K562 treated with DMSO at 1 percent for 48 hours (cell line): ENCODE data around the gene PHOX2A. TPM values are rescaled to one million over a fixed set of nuclear protein-coding genes. Genes with fewer than 3 reads are reported as not detected.

Source experiments
- total RNA-seq: library from RNA; unstranded; fragments of 300-600 nt; gene quantifications from 2 replicates; pipeline ENCODE4 v1.2.3, GENCODE V29; 2022; ENCODE audit warnings: low replicate concordance; ENCODE audit errors: extremely low read depth

Gene PHOX2A
- not detected in 2 replicates for total RNA-seq

DNA sequence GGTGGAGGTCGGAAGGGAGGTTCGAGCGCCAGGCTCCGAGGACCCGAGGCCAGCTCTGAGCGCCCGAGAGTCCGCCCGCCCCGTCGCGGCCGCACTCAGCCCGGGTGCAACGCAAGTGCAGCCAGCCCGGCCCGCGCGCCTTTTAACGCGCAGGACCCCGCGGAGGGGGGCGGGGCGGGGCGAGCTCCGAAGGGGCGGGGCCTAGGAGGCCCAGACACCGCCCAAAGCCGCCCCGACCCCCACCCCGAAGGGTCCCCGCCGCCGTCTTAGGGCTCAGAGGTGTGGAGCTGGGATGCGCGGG lies at the start of gene PHOX2A:
Gene PHOX2A, minus strand, starts transcription at position 117 of the 301 bp plus-strand sequence. CDS start 172 bp downstream, outside the sequence.

DNA sequence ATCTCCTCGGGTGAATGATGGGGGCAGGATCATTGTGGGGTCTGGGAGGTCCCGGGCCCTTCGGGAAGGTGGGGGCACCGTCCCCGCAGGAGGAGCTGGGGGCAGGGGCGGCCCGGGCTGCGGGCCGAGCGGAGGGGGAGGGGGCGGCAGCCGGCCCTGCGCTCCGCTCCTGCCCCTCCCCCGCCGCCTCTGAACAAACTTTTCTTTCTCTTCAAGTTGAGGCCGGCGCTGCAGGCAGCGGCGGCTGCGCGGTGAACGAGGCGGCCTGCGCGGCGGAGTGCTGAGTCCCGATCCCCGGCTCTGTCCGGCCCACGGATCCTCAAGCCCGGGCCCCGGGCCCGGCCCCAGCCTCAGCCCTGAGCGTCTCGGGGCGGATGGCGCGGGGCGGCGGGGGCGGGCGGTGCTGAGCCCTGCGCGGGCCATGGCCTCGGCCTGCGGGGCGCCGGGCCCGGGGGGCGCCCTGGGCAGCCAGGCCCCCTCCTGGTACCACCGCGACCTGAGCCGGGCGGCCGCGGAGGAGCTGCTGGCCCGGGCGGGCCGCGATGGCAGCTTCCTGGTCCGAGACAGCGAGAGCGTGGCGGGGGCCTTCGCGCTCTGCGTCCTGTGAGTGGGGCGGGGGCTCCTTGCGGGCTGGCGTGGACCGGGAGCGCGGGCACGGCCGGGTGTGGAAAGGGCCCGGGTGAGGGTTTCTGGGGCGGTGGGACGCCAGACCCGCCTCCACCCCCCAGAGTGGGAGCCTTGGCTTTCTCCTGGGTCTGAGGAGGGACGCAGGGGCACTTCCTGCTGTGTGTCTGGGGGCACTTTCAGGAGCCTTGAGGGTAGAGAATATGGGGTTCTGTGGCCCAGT lies 19.2 kb downstream of the PHOX2A start, which contains the start of gene INPPL1:
Gene INPPL1, plus strand, starts transcription at position 204 of the 847 bp plus-strand sequence. Its CDS starts 218 bp downstream, at position 422.

DNA sequence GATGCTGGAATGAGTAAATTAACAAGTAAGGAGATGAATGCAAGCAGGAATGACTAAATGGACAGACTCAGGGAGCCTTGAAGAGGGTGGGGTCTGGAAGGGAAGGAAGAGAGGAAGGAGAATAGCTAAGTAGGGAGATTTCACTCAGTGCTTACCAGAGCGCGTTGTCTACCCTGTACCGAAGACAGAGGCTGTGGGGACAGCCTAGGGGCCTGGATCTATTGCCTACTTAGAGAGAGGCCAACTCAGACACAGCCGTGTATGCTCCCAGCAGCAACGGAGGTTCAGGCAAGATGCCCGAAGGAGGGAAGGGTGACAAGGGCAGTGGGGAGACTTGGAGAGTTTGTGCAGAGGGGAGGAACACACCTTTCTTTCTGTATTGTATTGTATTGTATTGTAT lies 27.3 kb downstream of the PHOX2A start, which contains the start of gene FOLR2:
Gene FOLR2, plus strand, starts transcription at position 157 of the 400 bp plus-strand sequence. CDS start 1,791 bp downstream, outside the sequence.

DNA sequence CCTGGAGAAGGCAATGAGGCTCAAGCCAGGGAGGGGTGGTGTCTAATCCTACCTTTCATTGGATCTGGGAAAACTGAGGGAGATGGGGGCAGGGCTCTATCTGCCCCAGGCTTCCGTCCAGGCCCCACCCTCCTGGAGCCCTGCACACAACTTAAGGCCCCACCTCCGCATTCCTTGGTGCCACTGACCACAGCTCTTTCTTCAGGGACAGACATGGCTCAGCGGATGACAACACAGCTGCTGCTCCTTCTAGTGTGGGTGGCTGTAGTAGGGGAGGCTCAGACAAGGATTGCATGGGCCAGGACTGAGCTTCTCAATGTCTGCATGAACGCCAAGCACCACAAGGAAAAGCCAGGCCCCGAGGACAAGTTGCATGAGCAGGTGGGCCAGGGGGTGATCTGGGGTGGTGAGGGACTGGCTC lies 52.0 kb downstream of the PHOX2A start, which contains the start of gene FOLR1:
Gene FOLR1, plus strand, starts transcription at position 180 of the 421 bp plus-strand sequence. Its CDS starts 34 bp downstream, at position 214.

Other genes with a start within 250 kb of the PHOX2A start
- not detected in 2 replicates for gene IL18BP, start 245.3 kb downstream of the PHOX2A start, total RNA-seq
- 172 TPM in 1 of 2 replicates, not detected in the other for gene NUMA1, start 163.6 kb downstream of the PHOX2A start, total RNA-seq
- gene LRRC51, start 163.3 kb downstream of the PHOX2A start, total RNA-seq, result not detected in 2 replicates
- not detected in 2 replicates for gene LAMTOR1, start 140.9 kb downstream of the PHOX2A start, total RNA-seq
- gene TOMT, start 138.3 kb downstream of the PHOX2A start, total RNA-seq, result not detected in 2 replicates
- gene ANAPC15, start 131.5 kb downstream of the PHOX2A start, total RNA-seq, result not detected in 2 replicates
- not detected in 2 replicates for gene FOLR3, start 108.5 kb downstream of the PHOX2A start, total RNA-seq
- not detected in 2 replicates for gene FOLR1, start 52.0 kb downstream of the PHOX2A start, total RNA-seq
- not detected in 2 replicates for gene FOLR2, start 27.4 kb downstream of the PHOX2A start, total RNA-seq
- gene INPPL1, start 19.4 kb downstream of the PHOX2A start, total RNA-seq, result not detected in 2 replicates
- not detected in 2 replicates for gene CLPB, start 190.4 kb upstream of the PHOX2A start, total RNA-seq